Psoas muscle (tissue), 8 donors: ENCODE results near the gene CLIC4. TPM values are rescaled to one million over a fixed set of nuclear protein-coding genes. Genes with fewer than 3 reads are reported as not detected.
"Not testable (repeated sequence)": the region's sequence is repeated elsewhere in the genome, so short reads cannot be mapped to it uniquely, and the experiment has no call there.

Experiments
- ATAC-seq, 4 donors: fragments of 200-7000 bp; cut with Tn5 transposase; one replicate each; pipeline ENCODE4 v1.9.1; 2020; ENCODE audit warnings: moderate library complexity in 3 of 4, mild to moderate bottlenecking in 2 of 4
- DNase-seq, 2 donors: peaks; one replicate each; pipeline ENCODE4 v3.0.0-alpha.2; 2020
- H3K27ac ChIP-seq: fragments of 200-600 bp; one replicate; pipeline ENCODE4 v1.8.0; 2022
- H3K27me3 ChIP-seq, 3 donors: fragments of 200-600 bp in 1 of 3; one replicate each; pipeline versions ENCODE4 v1.6.1 to v1.8.0; 2013 to 2022; ENCODE audit warnings: low read length in 2 of 3, mild to moderate bottlenecking in 2 of 3, moderate library complexity in 1 of 3; ENCODE audit not compliant: insufficient read depth in 3 of 3
- H3K36me3 ChIP-seq, 2 donors: fragments of 200-600 bp in 1 of 2; one replicate each; pipeline versions ENCODE4 v1.6.1 to v1.8.0; 2013 to 2022; ENCODE audit warnings: low read depth in 1 of 2, mild to moderate bottlenecking in 1 of 2, moderate library complexity in 1 of 2; ENCODE audit not compliant: insufficient read depth in 1 of 2
- H3K4me1 ChIP-seq: fragments of 200-600 bp; one replicate; pipeline ENCODE4 v1.8.0; 2022
- H3K4me3 ChIP-seq: fragments of 200-600 bp; one replicate; pipeline ENCODE4 v1.8.0; 2022; ENCODE audit warnings: mild to moderate bottlenecking
- H3K9me3 ChIP-seq: fragments of 200-600 bp; one replicate; pipeline ENCODE4 v1.8.0; 2022
- WGBS, 3 donors: extraction: QIAGEN DNeasy Blood & Tissue Kit; methylation state at CpG; one replicate each; pipeline versions ENCODE4 v1.1.6 to v1.1.7; 2013; 5-methylcytosine and 5-hydroxymethylcytosine counted together
- intact Hi-C, 2 donors: fragments of 100-400 bp; cut with DNase I; formaldehyde crosslinking; loops; one replicate each; pipeline versions ENCODE4 v1.11.0 to v1.14.2; 2022
- long read RNA-seq, 2 donors: library from polyadenylated mRNA; unstranded; transcript quantifications; one replicate each; pipeline ENCODE4 v2.0.0, GENCODE V29; 2021
- polyA plus RNA-seq, 3 donors: library from polyadenylated mRNA; stranded (reverse); fragments of 200-250 nt; gene quantifications; one replicate each; pipeline ENCODE4 v1.2.3, GENCODE V29; 2013
- total RNA-seq, 4 donors: library from RNA; stranded (reverse); fragmentation: NEBNext Ultra II Directional in 2 of 4; extraction: Animal tissue kit (Norgen Biotek cat#: 25700) in 2 of 4; gene quantifications; one replicate each; pipeline versions ENCODE4 v1.2.1 to v1.2.4, GENCODE V29; 2021 to 2023
- TF ChIP-seq, protein P1 (sequence below): fragments of 200-600 bp; IDR thresholded peaks from one replicate; pipeline ENCODE4 v1.8.0; 2022; ENCODE audit warnings: antibody characterized with exemption
- donor health status: healthy with polysubstance abuse.
- donor health status: DM: no; HTN: no; CAD: no; lungs with moderate emphysema.
- donor health status: Bipolar disorder and iron deficiency.
- donor health status: healthy.
- donor health status: DM: yes; HTN: yes; CAD: no.
- donor health status: DM: no; HTN: no; CAD: no.
- donor health status: DM: no; HTN: no; CAD: no.
- donor health status: DM: yes; HTN: yes; CAD: no.

Gene CLIC4
- total RNA-seq, result 10 to 100 TPM; 23.9 to 62.4 (median 45.4) TPM
- 10 to 100 TPM; 22.1 to 67.3 (median 44.8) TPM for polyA plus RNA-seq
- long read RNA-seq, donor 1, full-length matches to known transcripts, result 35 of 39 reads
- long read RNA-seq, donor 1, partial matches to known transcripts, result 2 of 39 reads
- long read RNA-seq, donor 1, other reads (novel, unspliced or antisense), result 2 of 39 reads
- long read RNA-seq, donor 2, full-length matches to known transcripts, result 30 of 36 reads
- long read RNA-seq, donor 2, partial matches to known transcripts, result 2 of 36 reads
- long read RNA-seq, donor 2, other reads (novel, unspliced or antisense), result 4 of 36 reads

- Histone ChIP-seq H3K36me3 (no peaks in the 10 kb centered on the region), H3K4me3 (peak within 1 kb of the TSS; percentile 82), H3K4me1 (no peaks in the 10 kb centered on the region), H3K27ac (peak within 1 kb of the TSS; percentile 79), H3K27me3 (no peaks in the 10 kb centered on the region), H3K9me3 (no peaks in the 10 kb centered on the region)
- TF ChIP-seq, protein P1, sequence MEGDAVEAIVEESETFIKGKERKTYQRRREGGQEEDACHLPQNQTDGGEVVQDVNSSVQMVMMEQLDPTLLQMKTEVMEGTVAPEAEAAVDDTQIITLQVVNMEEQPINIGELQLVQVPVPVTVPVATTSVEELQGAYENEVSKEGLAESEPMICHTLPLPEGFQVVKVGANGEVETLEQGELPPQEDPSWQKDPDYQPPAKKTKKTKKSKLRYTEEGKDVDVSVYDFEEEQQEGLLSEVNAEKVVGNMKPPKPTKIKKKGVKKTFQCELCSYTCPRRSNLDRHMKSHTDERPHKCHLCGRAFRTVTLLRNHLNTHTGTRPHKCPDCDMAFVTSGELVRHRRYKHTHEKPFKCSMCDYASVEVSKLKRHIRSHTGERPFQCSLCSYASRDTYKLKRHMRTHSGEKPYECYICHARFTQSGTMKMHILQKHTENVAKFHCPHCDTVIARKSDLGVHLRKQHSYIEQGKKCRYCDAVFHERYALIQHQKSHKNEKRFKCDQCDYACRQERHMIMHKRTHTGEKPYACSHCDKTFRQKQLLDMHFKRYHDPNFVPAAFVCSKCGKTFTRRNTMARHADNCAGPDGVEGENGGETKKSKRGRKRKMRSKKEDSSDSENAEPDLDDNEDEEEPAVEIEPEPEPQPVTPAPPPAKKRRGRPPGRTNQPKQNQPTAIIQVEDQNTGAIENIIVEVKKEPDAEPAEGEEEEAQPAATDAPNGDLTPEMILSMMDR, result peak; percentile 21
- intact Hi-C loops, result loop anchor here in 1 of 2 donors (5.0 kb wide), 2 partner anchors 43 to 82 kb away; no protein-coding TSS in a partner anchor
- peak; percentile 100 for DNase-seq
- peak; percentile 98 to 99 (median 99) for ATAC-seq
- 0 to 1% (median 0%) methylated on average over 38 to 80 of the region's 80 CpGs for WGBS, 3 donors
Observed at GRCh38 chr1:24744911-24745710, at the start of gene CLIC4. Gene CLIC4, plus strand, starts transcription at chr1:24745447. Its CDS starts 107 bp downstream, at chr1:24745554.

- Histone ChIP-seq H3K4me1 (peaks cover 4% of the 10 kb centered on the region), H3K27me3 (peaks cover 0 to 2% (median 0%) of the 10 kb centered on the region in 3 donors), H3K4me3 (no peak overlapping the region), H3K36me3 (no peaks in the 10 kb centered on the region), H3K27ac (no peak overlapping the region), H3K9me3 (no peaks in the 10 kb centered on the region)
- 82 to 95% (median 84%) methylated on average over 5 of the region's 5 CpGs for WGBS, 3 donors
- no peak for DNase-seq
- TF ChIP-seq, protein P1, result no peak
- intact Hi-C loops, result no loop called here
- no peak for ATAC-seq
Observed at GRCh38 chr1:24696041-24696755, 49.0 kb upstream of the CLIC4 start.

GRCh38 chr1:24696756-24697330 lies 48.4 kb upstream of the CLIC4 start:
- Histone ChIP-seq H3K27me3 (peaks cover 0 to 2% (median 0%) of the 10 kb centered on the region in 3 donors), H3K36me3 (no peaks in the 10 kb centered on the region), H3K27ac (no peak overlapping the region), H3K4me3 (no peak overlapping the region), H3K9me3 (no peaks in the 10 kb centered on the region), H3K4me1 (peaks cover 4% of the 10 kb centered on the region)
- no peak for DNase-seq
- TF ChIP-seq, protein P1, result no peak
- ATAC-seq, result no peak
- intact Hi-C loops, result no loop called here
- 94 to 97% (median 95%) methylated on average over 15 of the region's 15 CpGs for WGBS, 3 donors

GRCh38 chr1:24697453-24698001 lies 47.7 kb upstream of the CLIC4 start:
- 85 to 97% (median 96%) methylated on average over 7 of the region's 7 CpGs for WGBS, 3 donors
- intact Hi-C loops, ATAC-seq, H3K27ac ChIP-seq, H3K4me3 ChIP-seq, H3K9me3 ChIP-seq, H3K36me3 ChIP-seq, H3K4me1 ChIP-seq, DNase-seq, H3K27me3 ChIP-seq: not testable (repeated sequence)

DNA sequence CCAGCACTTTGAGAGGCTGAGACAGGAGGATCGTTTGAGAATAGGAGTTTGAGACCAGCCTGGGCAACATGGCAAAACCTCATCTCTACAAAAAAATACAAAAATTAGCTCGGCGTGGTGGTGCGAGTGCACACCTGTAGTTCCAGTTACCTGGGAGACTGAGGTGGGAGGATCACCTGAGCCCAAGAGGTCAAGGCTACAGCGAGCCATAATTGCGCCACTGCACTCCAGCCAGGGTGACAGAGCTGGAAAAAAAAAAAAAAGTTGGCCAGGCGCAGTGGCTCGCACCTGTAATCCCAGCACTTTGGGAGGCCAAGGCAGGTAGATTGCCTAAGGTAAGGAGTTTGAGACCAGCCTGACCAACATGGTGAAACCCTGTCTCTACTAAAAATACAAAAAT lies 46.9 kb upstream of the CLIC4 start:
- intact Hi-C loops, H3K4me1 ChIP-seq: not testable (repeated sequence)

More for the DNA sequence above, 46.9 kb upstream of the CLIC4 start:
- not testable (repeated sequence) for H3K9me3 ChIP-seq, DNase-seq, H3K27me3 ChIP-seq, H3K27ac ChIP-seq, H3K4me3 ChIP-seq, H3K36me3 ChIP-seq, ATAC-seq
- 91 to 94% (median 94%) methylated on average over 8 of the region's 8 CpGs for WGBS, 3 donors
